DOHH2 (cell line): ENCODE measurements around the gene ABCC11.

Source experiments
- CTCF ChIP-seq: fragments of 200-600 bp; sonication (generic); IDR thresholded peaks from one replicate; pipeline ENCODE4 v1.5.1; 2014; ENCODE audit warnings: antibody characterized with exemption, mild to moderate bottlenecking, low read depth, low read length; ENCODE audit not compliant: poor library complexity, severe bottlenecking
- EZH2phosphoT487 ChIP-seq: fragments of 200-600 bp; sonication (generic); IDR thresholded peaks from 2 replicates; pipeline ENCODE4 v1.6.1; 2017; ENCODE audit warnings: borderline replicate concordance, mild to moderate bottlenecking, antibody characterized with exemption, low read length, moderate library complexity, mixed read lengths

- TF ChIP-seq CTCF (no peak), EZH2phosphoT487 (no peak)
Observed at GRCh38 chr16:48217708-48218107, 29.6 kb downstream of the ABCC11 start.
